Activated T-helper 2 cell treated with anti-CD3 and anti-CD28 coated beads, Interferon-gamma antibody, Interleukin-2, Interleukin-4, amounts not matched to agents 10 μg/mL and 5 μg/mL and 100 μg/mL, durations not matched to agents 14 hours and 24 hours and 36 hours (primary cell): ENCODE measurements around the gene RABEPK. TPM values are rescaled to one million over a fixed set of nuclear protein-coding genes. Genes with fewer than 3 reads are reported as not detected.
A peak's percentile ranks its signal among the peaks of the same experiment; 100 is the strongest.
"Not testable (repeated sequence)": the region's sequence is repeated elsewhere in the genome, so short reads cannot be mapped to it uniquely, and the experiment has no call there.

Experiments used
- DNase-seq: peaks from one replicate; pipeline ENCODE4 v3.0.0; 2021; ENCODE audit warnings: low spot score
- H3K27ac Mint-ChIP-seq: one replicate; pipeline ENCODE4 v1.8.0; 2021; ENCODE audit warnings: mixed read lengths
- H3K27me3 Mint-ChIP-seq: one replicate; pipeline ENCODE4 v1.8.0; 2021; ENCODE audit warnings: low read depth, mixed read lengths
- H3K36me3 Mint-ChIP-seq: one replicate; pipeline ENCODE4 v1.8.0; 2021; ENCODE audit warnings: low read depth, mixed read lengths
- H3K4me1 Mint-ChIP-seq: one replicate; pipeline ENCODE4 v1.8.0; 2021; ENCODE audit warnings: low read depth, mixed read lengths
- H3K4me3 Mint-ChIP-seq: one replicate; pipeline ENCODE4 v1.8.0; 2021; ENCODE audit warnings: low read depth, mild to moderate bottlenecking, moderate library complexity, mixed read lengths
- H3K9me3 Mint-ChIP-seq: one replicate; pipeline ENCODE4 v1.8.0; 2021; ENCODE audit warnings: mixed read lengths
- intact Hi-C: fragments of 100-400 bp; cut with micrococcal nuclease; formaldehyde crosslinking; loops from one replicate; pipeline ENCODE4 v1.15.1; 2023
- total RNA-seq: library from RNA; stranded (reverse); gene quantifications from 2 replicates; pipeline ENCODE4 v1.2.3, GENCODE V29; 2022

RABEPK gene
- total RNA-seq, 1 donor from 2014 or later: 34.0 TPM

GRCh38 chr9:125214186-125214585 is 13.8 kb downstream of the RABEPK start:
- Mint-ChIP-seq H3K27ac (no peak overlapping the region), H3K4me1 (no peaks in the 10 kb centered on the region), H3K4me3 (no peak overlapping the region), H3K27me3 (no peaks in the 10 kb centered on the region), H3K36me3 (peaks cover 37% of the 10 kb centered on the region), H3K9me3 (no peaks in the 10 kb centered on the region)
- DNase-seq: no peak
- intact Hi-C loops: no loop called here

- H3K27ac Mint-ChIP-seq: no peak overlapping the region
- intact Hi-C loops: no loop called here
These were observed 18.3 kb downstream of the RABEPK start for GRCh38 chr9:125218621-125219020.

DNA sequence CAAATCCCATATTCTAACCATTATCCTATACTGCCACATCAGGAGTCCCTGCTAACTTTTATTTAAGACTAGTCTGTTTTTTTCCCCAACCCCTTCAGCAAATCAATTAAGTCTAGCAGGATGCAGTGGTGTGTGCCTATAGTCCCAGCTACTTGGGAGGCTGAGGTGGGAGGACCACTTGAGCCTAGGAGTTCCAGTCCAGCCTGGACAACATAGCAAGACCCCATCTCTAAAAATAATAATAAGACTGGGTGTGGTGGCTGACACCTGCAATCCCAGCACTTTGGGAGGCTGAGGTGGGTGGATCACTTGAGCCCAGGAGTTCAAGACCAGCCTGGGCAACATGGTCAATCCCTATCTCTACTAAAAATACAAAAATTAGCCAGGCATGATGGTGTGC is 24.5 kb downstream of the RABEPK start:
- H3K4me1 Mint-ChIP-seq, DNase-seq, H3K9me3 Mint-ChIP-seq, intact Hi-C loops, H3K27ac Mint-ChIP-seq, H3K27me3 Mint-ChIP-seq, H3K4me3 Mint-ChIP-seq: not testable (repeated sequence)
- H3K36me3 Mint-ChIP-seq: peaks cover 24% of the 10 kb centered on the region

More at GRCh38 chr9:125218621-125219020, 18.3 kb downstream of the RABEPK start:
- no peaks in the 10 kb centered on the region for H3K27me3 Mint-ChIP-seq
- DNase-seq: no peak
- no peaks in the 10 kb centered on the region for H3K9me3 Mint-ChIP-seq
- no peak overlapping the region for H3K4me3 Mint-ChIP-seq
- H3K4me1 Mint-ChIP-seq: no peaks in the 10 kb centered on the region
- H3K36me3 Mint-ChIP-seq: peaks cover 32% of the 10 kb centered on the region

- no peaks in the 10 kb centered on the region for H3K9me3 Mint-ChIP-seq
- intact Hi-C loops: no loop called here
- H3K4me1 Mint-ChIP-seq: no peaks in the 10 kb centered on the region
- no peak overlapping the region for H3K27ac Mint-ChIP-seq
- no peak overlapping the region for H3K4me3 Mint-ChIP-seq
- peaks cover 17% of the 10 kb centered on the region for H3K36me3 Mint-ChIP-seq
- DNase-seq: no peak
- no peaks in the 10 kb centered on the region for H3K27me3 Mint-ChIP-seq
These were observed 27.4 kb downstream of the RABEPK start for GRCh38 chr9:125227761-125228160.

DNA sequence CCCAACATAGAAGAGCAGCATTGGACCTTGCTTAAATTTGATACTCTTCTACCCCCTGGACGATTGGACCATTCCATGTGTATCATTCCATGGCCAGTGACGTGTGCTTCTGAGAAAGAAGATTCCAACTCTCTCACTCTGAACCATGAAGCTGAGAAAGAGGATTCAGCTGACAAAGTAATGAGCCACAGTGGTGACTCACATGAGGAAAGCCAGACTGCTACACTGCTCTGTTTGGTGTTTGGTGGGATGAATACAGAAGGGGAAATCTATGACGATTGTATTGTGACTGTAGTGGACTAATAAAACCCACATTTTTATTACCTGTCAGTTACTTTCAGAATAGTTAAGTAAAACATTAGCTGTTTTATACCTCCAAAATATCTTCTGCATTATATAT is 33.3 kb downstream of the RABEPK start:
- Mint-ChIP-seq H3K4me1 (peaks cover 29% of the 10 kb centered on the region), H3K9me3 (no peaks in the 10 kb centered on the region), H3K36me3 (peaks cover 61% of the 10 kb centered on the region), H3K27ac (no peak overlapping the region), H3K4me3 (no peak overlapping the region), H3K27me3 (no peaks in the 10 kb centered on the region)
- no peak for DNase-seq
- intact Hi-C loops: loop anchor here (10.0 kb wide), 1 partner anchor 131 kb away; no protein-coding TSS in a partner anchor

GRCh38 chr9:125234099-125234498 is 33.8 kb downstream of the RABEPK start:
- H3K36me3 Mint-ChIP-seq: peaks cover 66% of the 10 kb centered on the region
- not testable (repeated sequence) for H3K4me3 Mint-ChIP-seq, H3K27ac Mint-ChIP-seq, H3K9me3 Mint-ChIP-seq, H3K27me3 Mint-ChIP-seq, DNase-seq
- peaks cover 33% of the 10 kb centered on the region for H3K4me1 Mint-ChIP-seq
- intact Hi-C loops: loop anchor here (10.0 kb wide), 1 partner anchor 131 kb away; no protein-coding TSS in a partner anchor

- H3K27ac Mint-ChIP-seq: no peak overlapping the region
- H3K36me3 Mint-ChIP-seq: peaks cover 81% of the 10 kb centered on the region
- peaks cover 35% of the 10 kb centered on the region for H3K4me1 Mint-ChIP-seq
- H3K27me3 Mint-ChIP-seq: no peaks in the 10 kb centered on the region
- H3K9me3 Mint-ChIP-seq: no peaks in the 10 kb centered on the region
- no peak for DNase-seq
- peak overlapping the region; percentile 100 for H3K4me3 Mint-ChIP-seq
- intact Hi-C loops: loop anchor here (10.0 kb wide), 1 partner anchor 129 kb away; no protein-coding TSS in a partner anchor
These were observed 35.6 kb downstream of the RABEPK start for GRCh38 chr9:125235804-125236519.

DNA sequence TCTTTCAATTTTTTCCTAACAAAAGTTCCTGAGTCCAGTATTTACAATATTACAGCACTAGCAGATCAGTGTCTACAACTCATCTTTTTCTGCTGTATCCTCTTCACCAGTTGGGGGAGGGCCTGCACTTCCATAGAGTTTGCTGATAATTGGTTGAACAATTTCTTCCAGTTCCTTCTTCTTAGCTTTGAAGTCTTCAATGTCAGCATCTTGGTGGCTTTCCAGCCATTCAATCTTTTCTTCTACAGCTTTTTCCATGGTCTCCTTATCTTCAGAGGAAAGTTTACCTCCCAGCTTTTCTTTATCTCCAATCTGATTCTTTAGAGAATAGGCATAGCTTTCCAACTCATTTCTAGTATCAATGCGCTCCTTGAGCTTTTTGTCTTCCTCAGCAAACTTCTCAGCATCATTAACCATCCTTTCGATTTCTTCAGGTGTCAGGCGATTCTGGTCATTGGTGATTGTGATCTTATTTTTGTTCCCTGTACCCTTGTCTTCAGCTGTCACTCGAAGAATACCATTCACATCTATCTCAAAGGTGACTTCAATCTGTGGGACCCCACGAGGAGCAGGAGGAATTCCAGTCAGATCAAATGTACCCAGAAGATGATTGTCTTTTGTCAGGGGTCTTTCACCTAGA is 36.3 kb downstream of the RABEPK start:
- Mint-ChIP-seq H3K27ac (peak overlapping the region; percentile 50), H3K4me1 (peaks cover 35% of the 10 kb centered on the region), H3K36me3 (peaks cover 82% of the 10 kb centered on the region), H3K4me3 (peak overlapping the region; percentile 100)
- H3K9me3 Mint-ChIP-seq, H3K27me3 Mint-ChIP-seq, DNase-seq: not testable (repeated sequence)
- intact Hi-C loops: loop anchor here (10.0 kb wide), 1 partner anchor 128 kb away; no protein-coding TSS in a partner anchor

- Mint-ChIP-seq H3K9me3 (no peaks in the 10 kb centered on the region), H3K4me3 (peak overlapping the region; percentile 100), H3K36me3 (peaks cover 74% of the 10 kb centered on the region), H3K4me1 (peaks cover 39% of the 10 kb centered on the region), H3K27ac (peak overlapping the region; percentile 55), H3K27me3 (no peaks in the 10 kb centered on the region)
- DNase-seq: no peak
- intact Hi-C loops: loop anchor here (10.0 kb wide), 1 partner anchor 126 kb away; no protein-coding TSS in a partner anchor
These were observed 38.0 kb downstream of the RABEPK start for GRCh38 chr9:125238127-125238914.

- Mint-ChIP-seq H3K27ac (peak overlapping the region; percentile 28), H3K9me3 (no peaks in the 10 kb centered on the region), H3K4me3 (peak overlapping the region; percentile 100), H3K36me3 (peaks cover 68% of the 10 kb centered on the region), H3K27me3 (no peaks in the 10 kb centered on the region), H3K4me1 (peaks cover 43% of the 10 kb centered on the region)
- DNase-seq: no peak
- intact Hi-C loops: loop anchor here (10.0 kb wide), 1 partner anchor 126 kb away; no protein-coding TSS in a partner anchor
These were observed 38.6 kb downstream of the RABEPK start for GRCh38 chr9:125238915-125239446.

GRCh38 chr9:125239631-125240597 is 39.6 kb downstream of the RABEPK start:
- DNase-seq: no peak
- peak overlapping the region; percentile 100 for H3K4me3 Mint-ChIP-seq
- H3K9me3 Mint-ChIP-seq: no peaks in the 10 kb centered on the region
- peaks cover 64% of the 10 kb centered on the region for H3K36me3 Mint-ChIP-seq
- peak overlapping the region; percentile 98 for H3K27ac Mint-ChIP-seq
- peaks cover 43% of the 10 kb centered on the region for H3K4me1 Mint-ChIP-seq
- intact Hi-C loops: loop anchor here (2.0 to 10.0 kb wide), 4 partner anchors 92 to 465 kb away; partner anchors contain the start of genes NR6A1 and OLFML2A
- no peaks in the 10 kb centered on the region for H3K27me3 Mint-ChIP-seq
